Endothelial cell of umbilical vein (primary cell): Measurements from ENCODE around the gene SH3RF1. TPM values are rescaled to one million over a fixed set of nuclear protein-coding genes. Genes with fewer than 3 reads are reported as not detected.

Source experiments
- BruUV-seq: library from RNA; stranded (reverse); fragments of 400-500 nt; replicated peaks from 2 replicates; lab custom pipeline; 2021; lab: Mats Ljungman, UMichigan
- CTCF ChIA-PET: fragments of 300-600, 350-600 bp; sonication (Branson Sonifier 250); formaldehyde crosslinking; loops from one replicate; lab custom pipeline; 2021; ENCODE audit warnings: antibody characterized with exemption, inconsistent platforms; lab: Charles Lee
- POLR2A ChIA-PET: fragments of 300-600, 350-600 bp; sonication (Branson Sonifier 250); formaldehyde crosslinking; loops from one replicate; lab custom pipeline; 2021; ENCODE audit warnings: antibody characterized with exemption, inconsistent platforms; lab: Charles Lee
- DNase-seq: peaks from one replicate; pipeline ENCODE4 v3.0.0-alpha.2; 2011; ENCODE audit warnings: low read depth, low spot score
- FAIRE-seq: peaks from 2 replicates; lab custom pipeline; 2011; peaks lifted over from hg19 to GRCh38; lab: Jason Lieb, UNC
- H2AFZ ChIP-seq: 2 replicates; pipeline ENCODE4 v1.6.0; 2012; ENCODE audit warnings: low read depth, low read length, control low read depth, inconsistent platforms
- H3K27ac ChIP-seq: 2 replicates; pipeline ENCODE4 v1.5.1; 2011; ENCODE audit warnings: low read depth, mild to moderate bottlenecking, control low read depth, low read length, moderate library complexity; ENCODE audit not compliant: insufficient read depth
- H3K27me3 ChIP-seq, 2 experiments: 2 replicates each; pipeline versions ENCODE4 v1.6.0 to v1.6.1; 2011; ENCODE audit warnings: low read length in 2 of 2, mixed read lengths in 1 of 2; ENCODE audit not compliant: control insufficient read depth in 2 of 2, insufficient read depth in 2 of 2
- H3K36me3 ChIP-seq, 2 experiments: 2 replicates in 1 of 2; 3 replicates in 1 of 2; pipeline ENCODE4 v1.5.1; 2011; ENCODE audit warnings: low read length in 2 of 2, mild to moderate bottlenecking in 1 of 2, moderate library complexity in 1 of 2; ENCODE audit not compliant: control insufficient read depth in 2 of 2, insufficient read depth in 2 of 2; ENCODE audit errors: extremely low read depth in 1 of 2
- H3K4me1 ChIP-seq: 3 replicates; pipeline ENCODE4 v1.5.1; 2011; ENCODE audit warnings: mild to moderate bottlenecking, low read length; ENCODE audit not compliant: control insufficient read depth, insufficient read depth; ENCODE audit errors: extremely low read depth
- H3K4me2 ChIP-seq: 2 replicates; pipeline ENCODE4 v1.6.1; 2011; ENCODE audit warnings: low read length, control low read depth, mixed read lengths; ENCODE audit not compliant: insufficient read depth
- H3K4me3 ChIP-seq, 3 experiments: fragments of 200-600 bp in 1 of 3; sonication (generic), shearing (Covaris generic) in 1 of 3; replicated peaks in 1 of 3; 2 replicates each; pipeline ENCODE4 v1.5.1; 2011 to 2016; ENCODE audit warnings: control low read depth in 3 of 3, low read length in 3 of 3, mild to moderate bottlenecking in 2 of 3, inconsistent platforms in 1 of 3, low read depth in 1 of 3, moderate library complexity in 1 of 3; ENCODE audit not compliant: insufficient read depth in 1 of 3
- H3K79me2 ChIP-seq: 2 replicates; pipeline ENCODE4 v1.6.0; 2012; ENCODE audit warnings: low read length, inconsistent platforms; ENCODE audit not compliant: control insufficient read depth, insufficient read depth
- H3K9ac ChIP-seq: replicated peaks from 2 replicates; pipeline ENCODE3; 2011; ENCODE audit warnings: low read length, control low read depth; ENCODE audit not compliant: insufficient read depth; ENCODE audit errors: extremely low read depth
- H3K9me1 ChIP-seq: replicated peaks from 3 replicates; pipeline ENCODE4 v1.6.0; 2011; ENCODE audit warnings: mild to moderate bottlenecking, low read length; ENCODE audit not compliant: control insufficient read depth, insufficient read depth; ENCODE audit errors: extremely low read depth
- H3K9me3 ChIP-seq: replicated peaks from 2 replicates; pipeline ENCODE4 v1.5.1; 2012; ENCODE audit warnings: low read length, inconsistent platforms; ENCODE audit not compliant: control insufficient read depth, insufficient read depth
- H4K20me1 ChIP-seq: replicated peaks from 2 replicates; pipeline ENCODE3; 2011; ENCODE audit warnings: mild to moderate bottlenecking, low read length; ENCODE audit not compliant: control insufficient read depth, insufficient read depth; ENCODE audit errors: extremely low read depth
- EZH2 ChIP-seq: IDR thresholded peaks from 2 replicates; pipeline ENCODE4 v1.6.1; 2012; ENCODE audit warnings: borderline replicate concordance, low read depth, mild to moderate bottlenecking, moderate library complexity, low read length, inconsistent platforms; ENCODE audit not compliant: severe bottlenecking
- FOS ChIP-seq: IDR thresholded peaks from 2 replicates; pipeline ENCODE4 v1.6.1; 2011; ENCODE audit warnings: mild to moderate bottlenecking, low read length, moderate library complexity, borderline replicate concordance; ENCODE audit not compliant: insufficient read depth
- GATA2 ChIP-seq: IDR thresholded peaks from 2 replicates; pipeline ENCODE4 v1.7.0; 2011; ENCODE audit warnings: low read depth, mild to moderate bottlenecking, moderate library complexity, mixed read lengths, low read length; ENCODE audit not compliant: insufficient read length, insufficient read depth
- JUN ChIP-seq: IDR thresholded peaks from 2 replicates; pipeline ENCODE4 v1.6.1; 2011; ENCODE audit warnings: borderline replicate concordance, low read depth; ENCODE audit not compliant: insufficient read length, insufficient read depth
- MYC ChIP-seq: IDR thresholded peaks from one replicate; pipeline ENCODE4 v1.6.1; 2011; ENCODE audit warnings: mild to moderate bottlenecking, low read depth, low read length
- POLR2A ChIP-seq: IDR thresholded peaks from 2 replicates; pipeline ENCODE4 v1.6.1; 2012; ENCODE audit warnings: low read depth, mild to moderate bottlenecking, control low read depth, low read length
- POLR2AphosphoS5 ChIP-seq: IDR thresholded peaks from 2 replicates; pipeline ENCODE4 v1.6.1; 2012; ENCODE audit warnings: low read depth, mild to moderate bottlenecking, control low read depth, low read length, moderate library complexity; ENCODE audit not compliant: insufficient read depth
- dilution Hi-C: fragments of 300-500 bp; cut with MboI; formaldehyde crosslinking; loops from one replicate; pipeline ENCODE4 v1.15.0; 2019; ENCODE audit warnings: low sequenced_read_pairs; ENCODE audit not compliant: extremely low pct_ligation_motif_present
- intact Hi-C: fragments of 100-400 bp; cut with micrococcal nuclease; formaldehyde crosslinking; loops from one replicate; pipeline ENCODE4 v1.10.0; 2022
- polyA plus RNA-seq, 4 experiments: library from polyadenylated mRNA; depleted of rRNA in 3 of 4; stranded (reverse) in 3 of 4; unstranded in 1 of 4; fragments of >200 nt; gene quantifications; 2 replicates each; pipeline versions ENCODE4 v1.2.1 to v1.2.3, GENCODE V29; 2011 to 2012; ENCODE audit warnings: missing spikeins in 1 of 4
- total RNA-seq: library from RNA; stranded (reverse); gene quantifications from 2 replicates; pipeline ENCODE4 v1.2.3, GENCODE V29; 2021
- TF ChIP-seq, protein P1 (sequence below), 2 donors: IDR thresholded peaks; 1 replicate in 1 of 2; 2 replicates in 1 of 2; pipeline ENCODE4 v1.5.1; 2011; ENCODE audit warnings: low read length in 2 of 2, mild to moderate bottlenecking in 2 of 2, moderate library complexity in 2 of 2, control low read depth in 1 of 2, inconsistent platforms in 1 of 2, low read depth in 1 of 2; ENCODE audit not compliant: insufficient read depth in 1 of 2; ENCODE audit errors: extremely low read depth in 1 of 2
- TF ChIP-seq, protein P2 (sequence below): IDR thresholded peaks from 2 replicates; pipeline ENCODE4 v1.6.1; 2011; ENCODE audit not compliant: insufficient read depth, insufficient read length

The SH3RF1 gene
- total and polyA plus RNA-seq, 2 donors (not counting 3 experiments of a cell fraction or from before 2014, with no cell fraction given) = 16.2 to 24.9 TPM

DNA sequence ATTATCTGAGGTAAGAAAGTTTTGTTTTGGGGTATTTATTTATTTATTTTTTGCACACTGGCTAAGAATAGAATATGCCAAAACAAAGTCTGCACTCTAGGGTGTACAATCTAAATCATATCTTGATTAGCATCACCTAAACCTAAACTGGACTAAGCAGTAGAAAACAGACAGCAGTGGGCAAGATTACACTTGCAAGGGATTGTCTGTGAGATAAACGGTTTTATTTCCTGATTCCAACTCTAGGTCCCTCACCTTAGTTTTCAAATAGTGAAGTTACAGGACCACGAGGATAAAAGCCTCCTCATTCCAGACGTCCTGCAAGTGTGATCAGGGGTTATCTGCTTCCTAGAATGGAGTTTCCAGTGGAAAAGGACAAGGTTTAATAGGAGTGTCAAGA is 86.1 kb downstream of the SH3RF1 start:
- Histone ChIP-seq H4K20me1 (peaks cover 3% of the 10 kb centered on the region), H3K4me2 (no peak overlapping the region), H3K9ac (no peak overlapping the region), H3K79me2 (peaks cover 72% of the 10 kb centered on the region), H3K36me3 (peaks cover 0 to 2% of the 10 kb centered on the region in 2 experiments), H3K27ac (no peak overlapping the region), H3K4me3 (no peak overlapping the region), H3K4me1 (peaks cover 6% of the 10 kb centered on the region), H3K9me3 (no peaks in the 10 kb centered on the region), H3K9me1 (no peaks in the 10 kb centered on the region), H2AFZ (no peak overlapping the region), H3K27me3 (no peaks in the 10 kb centered on the region)
- no peak for DNase-seq
- dilution Hi-C loops = no loop called here
- ChIA-PET POLR2A (no interaction called here), CTCF (interaction anchor here (0.9 to 1.1 kb wide), 3 partner anchors 12 to 160 kb away, joined by 3 to 4 read pairs (median 3); no protein-coding TSS in a partner anchor)
- TF ChIP-seq MYC (no peak), FOS (no peak), EZH2 (no peak), GATA2 (no peak), POLR2A (no peak), JUN (no peak), POLR2AphosphoS5 (no peak)
- TF ChIP-seq, protein P1, sequence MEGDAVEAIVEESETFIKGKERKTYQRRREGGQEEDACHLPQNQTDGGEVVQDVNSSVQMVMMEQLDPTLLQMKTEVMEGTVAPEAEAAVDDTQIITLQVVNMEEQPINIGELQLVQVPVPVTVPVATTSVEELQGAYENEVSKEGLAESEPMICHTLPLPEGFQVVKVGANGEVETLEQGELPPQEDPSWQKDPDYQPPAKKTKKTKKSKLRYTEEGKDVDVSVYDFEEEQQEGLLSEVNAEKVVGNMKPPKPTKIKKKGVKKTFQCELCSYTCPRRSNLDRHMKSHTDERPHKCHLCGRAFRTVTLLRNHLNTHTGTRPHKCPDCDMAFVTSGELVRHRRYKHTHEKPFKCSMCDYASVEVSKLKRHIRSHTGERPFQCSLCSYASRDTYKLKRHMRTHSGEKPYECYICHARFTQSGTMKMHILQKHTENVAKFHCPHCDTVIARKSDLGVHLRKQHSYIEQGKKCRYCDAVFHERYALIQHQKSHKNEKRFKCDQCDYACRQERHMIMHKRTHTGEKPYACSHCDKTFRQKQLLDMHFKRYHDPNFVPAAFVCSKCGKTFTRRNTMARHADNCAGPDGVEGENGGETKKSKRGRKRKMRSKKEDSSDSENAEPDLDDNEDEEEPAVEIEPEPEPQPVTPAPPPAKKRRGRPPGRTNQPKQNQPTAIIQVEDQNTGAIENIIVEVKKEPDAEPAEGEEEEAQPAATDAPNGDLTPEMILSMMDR (IDR thresholded peaks at IDR 0.05; ENCODE audit: extremely low read depth in 1 of 2, insufficient read depth in 1 of 2, low read depth in 1 of 2, low read length in 2 of 2) = no peak
- TF ChIP-seq, protein P2, sequence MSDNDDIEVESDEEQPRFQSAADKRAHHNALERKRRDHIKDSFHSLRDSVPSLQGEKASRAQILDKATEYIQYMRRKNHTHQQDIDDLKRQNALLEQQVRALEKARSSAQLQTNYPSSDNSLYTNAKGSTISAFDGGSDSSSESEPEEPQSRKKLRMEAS = no peak
- FAIRE-seq = no peak
- intact Hi-C loops = no loop called here
- no TSS peak for BruUV-seq
